H4 (cell line): ENCODE results near the gene MYO1D. TPM values are rescaled to one million over a fixed set of nuclear protein-coding genes. Genes with fewer than 3 reads are reported as not detected.
"Not testable (repeated sequence)": the region's sequence is repeated elsewhere in the genome, so short reads cannot be mapped to it uniquely, and the experiment has no call there.

Source experiments
- DNase-seq: peaks from one replicate; pipeline ENCODE4 v3.0.0-alpha.2; 2015; ENCODE audit warnings: low spot score
- total RNA-seq: library from RNA; depleted of rRNA; stranded (reverse); fragments of >200 nt; shearing (Covaris generic); gene quantifications from 2 replicates; pipeline ENCODE4 v1.2.3, GENCODE V29; 2014

The MYO1D gene
- total RNA-seq, 1 experiment from 2014 or later: 12.6 TPM

DNA sequence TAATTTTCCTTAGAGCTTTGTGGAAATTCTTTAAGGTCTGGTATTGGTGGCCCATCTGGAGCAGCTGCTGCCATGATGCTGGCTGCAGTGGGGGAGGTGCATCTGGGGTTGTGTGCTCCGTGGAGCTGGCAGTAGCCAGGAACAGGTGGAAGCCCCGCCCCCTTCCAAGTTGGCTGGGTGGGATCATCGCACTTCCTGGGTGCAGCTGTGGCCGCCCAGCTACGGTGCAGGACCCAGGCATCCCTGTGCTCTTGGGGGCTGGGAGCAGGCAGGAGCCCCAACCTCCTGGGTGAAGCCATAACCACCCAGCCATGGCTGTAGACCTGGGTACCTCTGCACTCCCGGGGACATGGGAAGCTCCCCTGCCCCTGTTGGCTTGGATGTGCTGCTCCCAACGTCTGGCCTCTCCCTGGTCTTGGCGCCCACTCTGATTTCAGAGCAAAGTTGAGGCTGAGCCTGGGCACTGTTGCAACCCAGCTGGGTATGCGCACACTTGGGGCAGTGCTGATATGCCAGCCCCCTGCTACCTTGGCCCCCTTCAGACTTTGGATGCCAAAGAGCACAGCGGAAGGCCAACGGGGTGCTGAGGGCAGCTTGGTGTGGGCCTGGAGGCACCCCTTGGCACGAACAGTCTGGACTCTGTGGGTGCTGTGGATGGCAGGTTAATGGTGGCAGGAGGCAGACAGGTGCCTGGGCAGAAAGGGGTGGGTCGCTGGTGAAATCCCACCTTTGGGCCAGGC is 145.2 kb downstream of the MYO1D start:
- no peak for DNase-seq

- no peak for DNase-seq
Measured at GRCh38 chr17:32727681-32728080, 149.2 kb downstream of the MYO1D start.

DNA sequence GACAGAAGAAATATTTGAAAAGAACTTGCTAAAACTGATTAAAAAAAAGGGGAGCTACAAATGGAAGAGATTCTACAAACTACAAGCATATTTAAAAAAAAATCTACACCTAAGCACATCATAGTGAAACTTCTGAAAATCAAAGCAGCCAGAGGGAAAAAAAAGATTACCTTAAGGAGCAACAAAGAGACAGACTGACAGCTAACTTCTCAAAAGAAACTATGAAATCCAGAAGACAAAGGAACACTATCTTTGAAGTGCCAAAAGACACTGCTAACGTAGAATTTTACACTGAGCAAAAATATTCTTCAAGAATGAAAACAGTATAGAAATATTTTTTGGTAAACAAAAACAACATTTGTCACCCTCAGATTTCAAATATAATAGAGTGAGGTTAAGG is 151.2 kb downstream of the MYO1D start:
- DNase-seq: no peak

GRCh38 chr17:32723310-32723955 is 153.5 kb downstream of the MYO1D start:
- DNase-seq: peak; percentile 21

- no peak for DNase-seq
Measured at GRCh38 chr17:32722733-32723132, 154.2 kb downstream of the MYO1D start.

- no peak for DNase-seq
Measured at GRCh38 chr17:32720671-32721070, 156.3 kb downstream of the MYO1D start.

DNA sequence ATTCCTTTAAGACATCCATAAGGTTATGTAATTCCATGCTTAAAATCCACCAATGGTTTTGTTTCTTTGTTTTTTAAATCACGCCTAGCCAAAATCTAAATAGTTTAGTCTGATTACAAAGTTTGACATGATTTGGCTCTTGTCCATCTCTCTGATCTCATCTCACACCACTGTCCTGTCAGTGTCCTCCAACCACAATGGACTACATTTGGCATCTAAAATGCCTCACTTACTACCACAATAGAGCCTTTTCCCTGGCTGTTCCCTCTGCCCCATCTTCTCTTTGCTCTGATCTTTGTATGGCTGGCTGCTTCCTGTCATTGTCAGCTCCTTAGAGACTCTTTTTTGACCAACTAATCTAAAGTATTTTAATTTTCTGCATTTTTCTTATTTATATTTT is 157.2 kb downstream of the MYO1D start:
- no peak for DNase-seq

DNA sequence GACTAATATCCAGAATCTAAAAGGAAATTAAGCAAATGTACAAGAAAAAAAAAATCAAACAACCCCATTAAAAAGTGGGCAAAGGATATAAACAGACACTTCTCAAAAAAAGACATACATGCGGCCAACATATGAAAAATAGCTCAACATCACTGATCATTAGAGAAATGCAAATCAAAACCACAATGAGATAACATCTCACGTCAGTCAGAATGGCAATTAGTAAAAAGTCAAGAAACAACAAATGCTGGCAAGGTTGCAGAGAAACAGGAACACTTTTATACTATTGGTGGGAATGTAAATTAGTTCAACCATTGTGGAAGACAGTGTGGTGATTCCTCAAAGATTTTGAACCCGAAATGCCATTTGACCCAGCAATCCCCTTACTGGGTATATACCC is 162.0 kb downstream of the MYO1D start:
- not testable (repeated sequence) for DNase-seq

DNA sequence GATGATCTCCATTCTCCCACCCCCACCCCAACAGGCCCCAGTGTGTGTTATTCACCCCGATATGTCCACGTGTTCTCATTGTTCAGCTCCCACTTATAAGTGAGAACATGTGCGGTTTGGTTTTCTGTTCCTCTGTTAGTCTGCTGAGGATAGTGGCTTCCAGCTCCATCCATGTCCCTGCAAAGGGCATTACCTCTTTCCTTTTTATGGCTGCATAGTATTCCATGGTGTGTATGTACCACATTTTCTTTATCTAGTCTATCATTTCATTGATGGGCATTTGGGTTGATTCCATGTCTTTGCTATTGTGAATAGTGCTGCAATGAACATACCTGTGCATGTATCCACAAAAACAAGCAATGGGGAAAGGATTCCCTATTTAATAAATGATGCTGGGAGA is 162.7 kb downstream of the MYO1D start:
- DNase-seq: not testable (repeated sequence)

GRCh38 chr17:32713081-32713480 is 163.8 kb downstream of the MYO1D start:
- DNase-seq: no peak

DNA sequence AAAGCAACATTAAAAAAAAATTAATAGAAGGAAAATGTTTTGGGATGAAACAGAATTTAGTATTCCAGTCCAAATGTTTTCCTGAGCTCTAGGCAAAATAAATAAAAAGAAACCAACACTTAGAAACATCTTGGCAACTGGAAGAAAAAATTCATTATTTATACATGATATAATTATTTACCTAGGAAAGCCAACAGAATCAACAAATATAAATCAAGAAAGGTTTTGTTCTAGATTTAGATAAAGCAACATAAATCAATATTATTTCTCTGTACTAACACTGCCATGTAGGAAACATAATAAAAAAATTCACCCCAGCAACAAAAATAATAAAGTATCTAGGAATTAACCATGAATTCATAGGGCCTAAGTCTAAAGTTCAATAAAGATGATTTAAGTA is 167.4 kb downstream of the MYO1D start:
- no peak for DNase-seq

- DNase-seq: no peak
Measured at GRCh38 chr17:32701871-32702270, 175.1 kb downstream of the MYO1D start.

DNA sequence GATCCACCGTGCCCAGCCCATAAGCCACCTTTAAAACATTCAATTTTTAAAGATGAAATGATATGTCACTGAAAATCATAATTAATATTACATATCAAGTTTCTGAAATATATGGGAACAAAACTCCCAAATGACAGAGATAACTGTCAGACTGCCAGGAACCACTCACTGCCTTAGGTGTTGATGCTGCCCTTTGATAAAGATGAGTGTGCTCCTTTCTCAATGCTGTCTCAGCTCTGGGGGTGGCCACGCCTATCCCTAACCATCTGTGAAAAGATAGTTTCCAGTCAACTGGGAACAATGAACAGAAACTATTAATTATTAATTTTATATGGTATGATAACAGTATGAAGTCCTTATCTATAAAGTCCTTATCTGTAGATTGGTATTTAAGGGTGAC is 177.7 kb downstream of the MYO1D start:
- DNase-seq: no peak

DNA sequence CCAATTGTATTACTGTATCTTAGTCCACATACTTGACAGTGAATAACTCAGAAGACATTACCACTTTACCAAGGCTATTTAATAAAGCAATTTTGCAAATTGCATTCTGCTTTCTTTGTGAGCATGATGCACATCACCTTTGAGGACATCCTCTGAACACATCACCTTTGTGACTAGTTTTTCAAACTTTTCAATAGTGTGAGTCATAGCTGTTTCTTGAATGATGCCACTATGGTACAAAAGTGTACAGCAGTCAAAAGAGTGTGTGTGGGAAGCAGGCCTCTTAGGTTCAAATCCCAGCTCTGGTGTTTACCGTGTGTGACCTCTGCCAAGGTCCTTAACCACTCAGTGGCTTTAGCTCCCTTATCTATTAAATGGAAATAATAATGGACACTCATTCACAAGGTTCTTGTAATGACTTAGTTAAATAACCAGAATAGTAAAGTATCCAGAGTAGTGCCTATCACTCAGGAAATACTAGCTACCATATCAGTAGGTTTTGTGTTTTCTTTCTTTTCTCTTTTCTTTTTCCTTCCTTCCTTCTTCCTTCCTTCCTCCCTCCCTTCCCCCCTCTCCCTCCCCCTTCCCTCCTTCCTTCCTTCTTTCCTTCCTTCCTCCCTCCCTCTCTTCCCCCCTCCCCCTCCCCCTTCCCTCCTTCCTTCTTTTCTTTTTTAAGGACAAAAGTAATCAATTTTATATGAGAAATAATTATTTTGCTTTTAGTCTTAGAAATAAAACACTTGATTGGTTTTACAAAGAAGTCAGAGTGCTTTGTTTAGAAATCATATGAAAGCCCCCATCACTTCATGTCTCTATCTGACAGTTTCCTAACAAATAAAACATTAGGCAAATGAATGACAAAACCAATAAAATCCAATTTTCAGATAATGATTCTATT is 178.9 kb downstream of the MYO1D start:
- no peak for DNase-seq

- DNase-seq: no peak
Measured at GRCh38 chr17:32696426-32696825, 180.5 kb downstream of the MYO1D start.

DNA sequence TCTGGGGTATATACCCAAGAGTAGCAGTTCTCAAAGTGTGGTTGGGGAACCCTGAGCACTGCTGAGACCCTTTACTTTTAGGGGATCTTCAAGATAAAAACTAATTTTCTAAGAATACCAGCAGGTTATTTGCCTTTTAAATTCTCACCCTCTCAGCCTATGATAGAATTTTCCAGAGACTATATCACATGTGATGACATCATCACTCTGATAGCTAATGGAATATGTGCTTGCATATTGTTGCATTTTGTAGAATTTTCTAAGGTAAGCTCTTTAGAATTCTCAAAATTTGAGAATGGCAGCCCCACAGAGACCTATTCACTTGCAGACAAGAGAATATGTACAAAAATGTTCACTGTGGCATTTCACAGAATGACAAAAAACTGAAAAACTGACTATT is 181.1 kb downstream of the MYO1D start:
- DNase-seq: no peak

DNA sequence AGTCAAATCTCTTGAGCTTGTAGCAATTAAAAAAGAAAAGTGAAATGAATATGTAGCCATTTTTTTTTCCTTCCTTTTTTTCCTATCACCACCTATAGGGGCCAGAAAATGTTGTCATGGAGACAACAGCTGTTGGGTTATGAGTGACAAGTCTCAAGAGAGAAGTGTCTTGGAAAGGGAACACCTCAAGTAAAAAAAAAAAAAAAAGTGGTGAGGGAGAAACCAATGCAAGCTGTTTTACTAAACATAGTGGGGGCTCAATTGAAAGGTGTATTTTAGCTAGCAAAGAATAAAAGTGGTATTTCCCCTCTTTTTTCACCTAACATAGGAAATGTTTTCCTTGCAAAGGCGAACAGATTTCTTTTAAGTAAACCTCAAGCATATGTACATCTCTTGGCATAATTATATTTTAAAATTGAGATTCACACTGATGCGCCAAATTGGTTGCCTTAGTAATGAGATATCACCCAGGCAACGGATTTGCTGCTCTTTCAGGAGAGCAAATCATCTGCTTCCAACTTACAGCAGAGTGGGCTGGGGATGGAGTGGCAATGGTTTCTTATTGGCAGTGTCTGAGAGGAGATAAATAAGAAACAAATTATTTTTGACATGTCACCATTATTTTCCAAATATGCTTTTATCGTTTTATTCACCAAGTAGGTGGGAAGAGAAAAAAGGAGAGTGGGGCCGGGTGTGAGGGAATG is 183.6 kb downstream of the MYO1D start:
- DNase-seq: no peak

DNA sequence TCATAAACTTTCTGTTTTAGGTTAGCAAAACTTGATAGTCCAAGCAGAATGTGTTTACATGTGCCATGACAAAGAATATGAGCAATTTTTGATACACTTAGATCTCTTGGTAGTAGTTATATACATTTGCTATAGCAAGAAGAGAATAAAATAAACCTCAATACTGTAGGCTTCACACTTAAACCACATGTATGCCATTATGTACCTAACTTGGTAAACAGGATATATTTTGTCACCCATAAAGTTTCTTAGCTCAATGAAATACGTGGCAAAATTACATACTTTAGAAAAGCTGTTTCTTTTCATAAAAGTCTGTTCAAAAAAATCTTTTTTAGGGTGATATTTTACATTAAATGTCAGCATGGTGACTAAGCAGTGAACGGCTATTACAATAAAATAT is 184.7 kb downstream of the MYO1D start:
- DNase-seq: no peak

GRCh38 chr17:32689348-32689747 is 187.6 kb downstream of the MYO1D start:
- DNase-seq: no peak

DNA sequence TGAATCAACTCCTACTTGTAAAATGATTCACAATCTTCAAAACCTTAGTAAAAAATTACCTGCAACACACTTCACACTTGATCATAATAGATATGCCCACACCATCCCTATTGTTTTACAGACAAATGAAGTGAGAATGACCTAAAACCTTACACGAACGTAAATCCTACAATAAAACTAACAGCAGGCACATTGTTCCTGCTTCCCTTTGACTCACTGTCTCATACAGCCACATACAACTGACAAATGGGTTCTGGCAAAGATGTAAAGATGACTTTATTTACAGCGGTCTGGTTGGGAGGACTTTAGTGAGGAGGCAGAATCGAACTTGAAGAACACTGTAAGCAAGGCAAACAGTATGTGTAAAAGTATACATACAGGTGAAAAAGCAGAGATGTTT is 188.7 kb downstream of the MYO1D start:
- no peak for DNase-seq

GRCh38 chr17:32684087-32684958 is 192.6 kb downstream of the MYO1D start:
- no peak for DNase-seq
